D721Med (cell line): ENCODE data around the gene PGAP2.
"Not testable (repeated sequence)": the region's sequence is repeated elsewhere in the genome, so short reads cannot be mapped to it uniquely, and the experiment has no call there.

ENCODE experiments used
- DNase-seq: peaks from one replicate; pipeline ENCODE4 v3.0.0; 2011; ENCODE audit warnings: low spot score; ENCODE audit not compliant: insufficient read length
- FAIRE-seq: peaks from 2 replicates; lab custom pipeline; 2011; peaks lifted over from hg19 to GRCh38; lab: Jason Lieb, UNC
- CTCF ChIP-seq: IDR thresholded peaks from 2 replicates; pipeline ENCODE4 v1.5.1; 2012; ENCODE audit warnings: mild to moderate bottlenecking, control low read depth; ENCODE audit not compliant: insufficient read depth; ENCODE audit errors: missing control alignments

The PGAP2 gene

GRCh38 chr11:3807909-3808860 lies at the start of gene PGAP2:
PGAP2 (plus strand) TSS chr11:3808560; CDS start chr11:3811260, 2,700 bp downstream.
- FAIRE-seq (no peak), DNase-seq (peak; percentile 46)
- TF ChIP-seq CTCF: peak; percentile 51

- no peak for TF ChIP-seq CTCF
- FAIRE-seq: no peak
- DNase-seq: no peak
Observed at GRCh38 chr11:3764266-3764665, 44.1 kb upstream of the PGAP2 start.

- not testable (repeated sequence) for DNase-seq, FAIRE-seq
Observed at GRCh38 chr11:3766836-3767235, 41.5 kb upstream of the PGAP2 start.

GRCh38 chr11:3767536-3767935 lies 40.8 kb upstream of the PGAP2 start:
- no peak for FAIRE-seq
- no peak for TF ChIP-seq CTCF
- DNase-seq: no peak

GRCh38 chr11:3773180-3773579 lies 35.2 kb upstream of the PGAP2 start:
- DNase-seq (no peak), FAIRE-seq (no peak)
- no peak for TF ChIP-seq CTCF

GRCh38 chr11:3775736-3776406 lies 32.5 kb upstream of the PGAP2 start:
- DNase-seq: no peak
- no peak for TF ChIP-seq CTCF
- FAIRE-seq: no peak

GRCh38 chr11:3781423-3781822 lies 26.9 kb upstream of the PGAP2 start:
- FAIRE-seq: no peak
- no peak for DNase-seq
- no peak for TF ChIP-seq CTCF
